ENCODE results near the gene AOPEP.

The AOPEP gene

DNA sequence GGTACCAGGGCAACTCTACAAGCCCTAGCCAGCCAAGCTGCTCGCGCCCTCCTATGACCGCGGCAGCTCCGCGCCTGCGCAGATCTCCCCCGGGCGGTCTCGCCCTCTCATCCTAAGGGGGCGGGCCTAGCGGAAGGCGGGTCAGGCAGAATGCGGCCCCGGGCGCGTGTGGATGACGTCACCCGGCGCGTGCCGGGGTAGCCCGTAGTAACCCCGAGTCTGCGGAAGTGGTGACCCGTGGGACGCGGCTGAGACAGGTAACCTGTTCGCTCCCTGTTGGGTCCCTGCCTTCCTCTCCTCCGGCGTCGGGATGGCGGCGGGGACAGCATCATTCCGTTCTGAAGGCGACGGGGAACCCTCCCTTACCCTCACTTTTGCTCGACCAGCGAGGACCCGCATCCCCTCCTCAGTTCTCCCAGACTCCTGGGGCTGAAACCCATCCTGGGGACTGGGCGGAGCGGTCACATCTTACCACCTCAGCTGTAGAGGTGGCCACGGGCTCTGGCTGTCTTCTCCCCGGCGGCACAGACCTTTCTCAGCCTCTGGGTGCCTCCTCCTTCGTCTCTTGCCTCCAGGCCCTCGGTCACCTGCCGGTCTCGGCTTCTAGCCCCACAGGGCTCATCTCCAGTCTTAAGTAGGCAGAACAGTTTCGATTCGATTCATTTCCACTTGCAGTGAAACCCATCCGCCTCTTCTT, at the start of gene AOPEP:
Gene AOPEP, plus strand, starts transcription at position 205 of the 697 bp plus-strand sequence. CDS start 33,085 bp downstream, outside the sequence.
- DNase-seq, result peak; percentile 94

GRCh38 chr9:94677929-94678328, 48.6 kb upstream of the AOPEP start:
- no peak for DNase-seq

- no peak for DNase-seq
Observed at GRCh38 chr9:94679587-94679986, 46.9 kb upstream of the AOPEP start.

DNA sequence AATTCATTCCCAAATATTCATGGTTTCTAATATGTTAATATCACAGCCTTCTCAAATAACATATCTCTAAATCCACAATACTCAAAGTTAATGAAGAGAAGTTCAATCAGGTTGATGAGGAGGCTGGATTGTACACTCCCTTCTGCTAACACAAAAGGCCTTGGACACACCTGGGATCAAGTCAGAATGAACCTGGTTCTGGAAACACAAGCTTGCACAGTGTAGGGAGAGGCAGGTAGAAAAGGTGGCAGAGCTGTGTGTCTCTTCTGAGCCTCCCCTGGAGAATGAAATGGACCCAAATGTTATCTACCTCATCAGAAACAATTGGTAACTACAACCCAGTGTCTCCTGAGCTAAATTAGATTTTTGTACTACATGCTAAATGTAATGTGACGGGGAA, 46.5 kb upstream of the AOPEP start:
- no peak for DNase-seq

DNA sequence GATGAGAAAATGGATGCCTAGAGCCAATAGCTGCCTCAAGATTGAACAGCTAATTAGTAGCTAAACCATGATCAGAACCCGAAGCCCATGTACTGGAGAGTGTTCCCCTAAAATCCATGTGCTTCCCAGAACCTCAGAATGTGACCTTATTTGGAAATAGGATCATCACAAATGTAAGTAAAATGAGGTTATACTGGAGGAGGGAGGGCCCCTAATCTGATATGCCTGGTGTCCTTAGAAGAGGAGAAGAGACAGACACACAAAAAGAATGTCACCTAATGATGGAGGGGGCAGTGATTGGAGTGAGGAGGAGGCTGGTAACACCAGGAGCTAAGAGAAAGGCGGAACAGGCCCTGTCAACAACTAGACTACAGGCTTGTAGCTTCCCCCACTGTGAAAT, 45.9 kb upstream of the AOPEP start:
- no peak for DNase-seq

DNA sequence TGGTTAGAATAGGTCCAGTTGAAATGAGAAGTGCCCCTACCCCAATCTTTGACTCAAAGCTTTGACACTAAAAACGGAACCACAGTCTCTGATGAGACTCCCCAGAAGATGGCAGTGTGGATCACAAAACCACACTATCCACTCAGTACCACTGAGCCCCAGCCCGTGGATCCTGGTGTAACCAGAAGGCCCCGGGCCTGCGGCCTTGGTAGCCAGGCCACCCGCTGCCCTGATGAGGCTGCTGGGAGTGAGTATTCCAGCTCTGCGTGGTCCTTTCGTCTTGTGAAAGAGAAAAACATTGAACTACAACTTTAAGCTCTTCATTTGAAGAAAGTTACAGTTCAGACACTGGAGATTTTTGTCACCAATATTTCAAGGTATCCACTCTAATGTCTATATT, 45.0 kb upstream of the AOPEP start:
- peak; percentile 26 for DNase-seq

GRCh38 chr9:94685359-94685758, 41.1 kb upstream of the AOPEP start:
- DNase-seq, result no peak

GRCh38 chr9:94687451-94687850, 39.0 kb upstream of the AOPEP start:
- DNase-seq, result no peak

GRCh38 chr9:94690344-94690743, 36.2 kb upstream of the AOPEP start:
- no peak for DNase-seq

DNA sequence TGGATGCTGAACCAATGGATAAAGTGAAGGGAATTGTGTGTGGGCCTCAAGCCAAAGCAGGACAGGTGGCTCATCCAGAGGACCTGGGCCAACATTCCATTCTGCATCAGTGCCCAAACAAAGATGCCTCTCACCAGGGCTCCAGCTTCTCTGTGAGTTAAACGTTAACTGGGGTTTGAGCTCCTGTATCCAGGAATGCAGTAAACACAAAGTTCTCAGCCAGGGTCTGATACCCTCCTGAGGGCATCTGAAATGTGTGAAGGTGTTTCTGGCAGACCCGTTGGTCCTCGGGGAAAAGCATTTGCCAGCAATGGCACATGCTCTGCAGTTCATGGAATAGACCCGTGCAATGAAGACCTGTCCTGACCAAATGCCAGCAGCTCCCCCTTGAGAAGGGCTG, 33.9 kb upstream of the AOPEP start:
- DNase-seq, result no peak

DNA sequence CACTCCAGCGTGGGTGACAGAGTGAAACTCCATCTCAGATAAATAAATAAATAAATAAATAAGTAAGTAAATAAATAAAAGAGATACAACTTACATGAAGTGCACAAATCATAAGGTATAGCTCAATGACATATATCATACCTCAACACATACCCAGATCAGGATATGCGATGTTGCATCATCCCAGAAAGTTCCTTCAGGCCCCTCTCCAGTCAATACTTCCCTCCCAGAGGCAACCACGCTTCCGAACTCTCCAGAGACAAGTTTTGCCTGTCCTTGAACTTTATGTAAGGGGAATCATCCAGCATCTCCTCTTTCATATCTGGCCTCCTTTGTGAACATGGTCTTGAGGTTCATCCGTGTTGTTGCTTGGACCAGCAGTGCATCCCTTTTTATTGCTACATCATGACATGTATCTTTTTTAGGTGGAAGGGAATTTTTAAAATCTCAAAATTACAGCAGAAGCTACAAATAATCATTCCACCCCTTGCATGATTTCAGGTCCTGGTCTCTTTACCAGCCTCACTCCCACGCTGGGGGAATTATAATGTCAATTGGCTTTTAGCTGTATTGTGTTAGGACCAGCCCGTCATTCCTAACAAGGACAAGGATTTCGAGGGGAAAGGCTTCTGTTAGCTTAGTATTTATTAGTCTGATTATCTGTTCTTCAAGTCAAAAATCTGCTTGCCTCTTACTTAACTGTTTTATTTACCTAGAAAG, 32.9 kb upstream of the AOPEP start:
- DNase-seq, result no peak

GRCh38 chr9:94696545-94696944, 30.0 kb upstream of the AOPEP start:
- DNase-seq, result no peak

GRCh38 chr9:94697972-94698581, 28.4 kb upstream of the AOPEP start:
- DNase-seq, result no peak

GRCh38 chr9:94699715-94700373, 26.7 kb upstream of the AOPEP start:
- no peak for DNase-seq

DNA sequence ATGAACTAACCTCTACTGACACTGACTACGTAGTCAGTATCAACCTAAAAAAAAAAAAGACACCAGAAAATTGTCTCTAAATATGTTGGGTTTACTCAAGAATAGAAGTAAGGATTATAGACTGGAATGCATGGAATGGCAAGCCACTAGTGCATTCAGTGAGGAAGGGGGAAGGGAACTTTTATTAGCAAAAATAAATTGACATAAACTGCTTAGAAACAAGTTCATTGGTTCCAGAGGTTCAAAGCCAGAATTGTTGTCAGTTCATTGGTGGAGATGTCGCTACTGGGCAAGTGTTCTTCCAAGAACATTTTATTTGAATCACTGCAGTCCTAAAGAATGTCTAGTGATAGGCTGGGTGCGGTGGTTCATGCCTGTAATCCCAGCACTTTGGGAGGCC, 26.1 kb upstream of the AOPEP start:
- no peak for DNase-seq

DNA sequence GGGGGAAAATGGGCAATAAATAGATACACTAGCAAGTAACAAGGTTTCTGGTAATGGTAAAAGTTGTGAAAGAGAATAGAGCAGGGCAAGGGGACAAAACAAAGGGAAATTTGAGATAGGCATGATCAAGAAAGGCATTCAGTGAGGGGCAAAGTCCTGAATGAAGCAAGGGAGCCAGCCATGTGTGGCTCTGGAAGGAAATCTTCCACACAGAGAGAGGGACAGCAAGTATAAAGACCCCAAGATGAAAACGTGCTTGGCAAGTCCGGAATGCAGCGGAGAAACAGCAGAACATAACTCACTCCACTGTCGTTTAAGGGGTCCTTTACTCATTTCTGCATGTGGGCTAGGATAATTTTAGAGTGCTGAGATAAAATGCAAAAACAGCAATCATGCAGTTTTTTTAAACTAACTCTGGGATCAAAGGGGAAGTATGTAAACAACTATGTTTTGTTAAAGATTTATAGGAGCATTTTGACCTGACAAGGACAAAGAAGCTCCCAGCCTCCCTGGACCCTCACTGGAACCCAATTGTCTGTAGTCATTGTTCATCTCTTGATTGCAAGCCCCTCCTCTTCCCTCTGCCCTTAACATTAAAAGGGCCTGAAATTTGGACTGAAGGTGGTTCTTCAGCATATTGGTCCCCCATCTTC, 22.9 kb upstream of the AOPEP start:
- no peak for DNase-seq

- no peak for DNase-seq
Observed at GRCh38 chr9:94705162-94705702, 21.3 kb upstream of the AOPEP start.

GRCh38 chr9:94706922-94707321, 19.6 kb upstream of the AOPEP start:
- no peak for DNase-seq

GRCh38 chr9:94713436-94714215, 12.9 kb upstream of the AOPEP start:
- no peak for DNase-seq

DNA sequence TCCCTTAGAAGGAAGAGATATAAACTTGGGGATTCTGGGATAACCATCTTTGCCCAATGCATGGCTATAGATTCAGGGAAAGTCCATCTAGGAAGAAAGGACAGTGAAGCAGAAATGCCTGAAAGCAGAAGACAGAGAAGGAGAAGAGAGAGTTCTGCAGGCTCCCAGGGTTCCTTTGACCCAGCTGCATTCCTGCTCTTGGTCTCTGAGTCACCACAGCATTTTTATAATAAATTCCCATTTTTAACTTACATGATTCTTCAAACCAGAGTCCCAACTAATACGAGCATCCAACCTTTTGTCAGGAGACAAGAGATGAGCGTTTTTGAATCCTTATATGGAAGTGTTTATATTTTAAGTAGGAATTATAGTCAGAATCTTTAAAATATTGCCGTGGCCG, 12.0 kb upstream of the AOPEP start:
- no peak for DNase-seq

- DNase-seq, result no peak
Observed at GRCh38 chr9:94717761-94718160, 8.7 kb upstream of the AOPEP start.

DNA sequence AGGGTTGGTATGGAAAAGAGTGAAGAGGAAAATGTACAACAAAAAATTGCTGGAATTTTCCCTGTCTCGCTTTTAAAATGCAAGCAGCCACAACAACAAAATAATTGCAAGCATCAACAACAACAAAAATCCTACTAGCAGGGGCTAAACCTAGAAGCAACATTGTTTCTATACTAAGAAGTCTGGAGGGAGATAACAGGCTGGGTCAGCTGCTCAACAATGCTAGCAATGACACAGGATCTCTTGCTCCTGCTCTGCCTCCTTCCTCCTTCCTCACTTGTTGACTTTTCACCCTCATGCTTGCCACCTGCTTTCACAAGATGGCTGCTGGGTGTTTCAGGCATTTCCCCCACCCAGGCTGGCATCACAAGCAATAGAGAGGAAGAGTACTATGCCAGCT, 7.6 kb upstream of the AOPEP start:
- DNase-seq, result no peak

Measured in GDM1 (cell line).